Hippocampal formation (tissue), 2 donors: ENCODE data around the gene C20orf144.
"Not testable (repeated sequence)": the region's sequence is repeated elsewhere in the genome, so short reads cannot be mapped to it uniquely, and the experiment has no call there.

Experiments used
- DNase-seq, 2 donors: peaks; one replicate each; lab custom pipeline; 2025; lab: John Stamatoyannopoulos, UW

The C20orf144 gene

DNA sequence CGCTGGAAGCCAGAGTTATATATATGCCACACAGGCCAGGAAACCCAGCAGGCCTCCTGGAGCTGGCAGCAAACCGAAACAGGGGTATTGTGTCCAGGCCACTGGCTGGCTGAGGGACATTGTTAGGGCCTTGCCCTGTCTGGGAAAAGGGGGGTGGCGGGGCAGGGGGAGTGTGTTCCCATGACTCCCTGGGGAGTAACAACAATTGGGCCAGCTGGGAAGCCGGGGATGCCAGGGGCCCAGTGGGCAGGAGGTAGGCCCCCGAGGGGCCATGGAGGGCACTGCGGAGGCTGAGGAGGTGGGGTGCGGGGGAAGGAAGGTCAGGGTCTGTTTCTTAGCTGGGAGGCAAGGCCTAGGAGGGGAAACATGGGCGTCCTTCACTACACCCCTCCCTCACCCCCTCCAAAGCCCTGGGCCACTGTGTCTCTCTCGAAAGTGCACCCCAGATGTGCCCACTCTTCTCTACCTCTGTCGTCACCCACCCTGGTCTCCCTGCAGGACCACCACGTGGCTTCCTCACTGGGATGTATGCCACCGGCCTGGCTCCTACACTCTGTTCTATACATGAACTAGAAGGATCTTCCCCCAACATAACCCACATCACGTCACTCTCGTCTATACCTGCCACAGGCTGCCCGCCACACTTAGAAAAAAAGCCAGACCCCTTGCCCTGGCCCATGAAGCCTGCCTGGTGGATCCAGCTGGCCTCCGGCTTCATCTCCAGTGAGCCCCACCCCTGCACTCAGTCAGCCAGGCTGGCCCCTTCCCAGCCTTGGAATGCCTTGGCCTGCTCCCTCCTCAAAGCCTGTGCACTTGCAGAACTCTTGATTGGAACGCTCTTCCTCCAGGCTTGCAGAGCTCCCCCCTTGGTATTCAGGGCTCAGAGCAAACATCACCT, 31.9 kb downstream of the C20orf144 start:
- peak; percentile 78 to 81 for DNase-seq

DNA sequence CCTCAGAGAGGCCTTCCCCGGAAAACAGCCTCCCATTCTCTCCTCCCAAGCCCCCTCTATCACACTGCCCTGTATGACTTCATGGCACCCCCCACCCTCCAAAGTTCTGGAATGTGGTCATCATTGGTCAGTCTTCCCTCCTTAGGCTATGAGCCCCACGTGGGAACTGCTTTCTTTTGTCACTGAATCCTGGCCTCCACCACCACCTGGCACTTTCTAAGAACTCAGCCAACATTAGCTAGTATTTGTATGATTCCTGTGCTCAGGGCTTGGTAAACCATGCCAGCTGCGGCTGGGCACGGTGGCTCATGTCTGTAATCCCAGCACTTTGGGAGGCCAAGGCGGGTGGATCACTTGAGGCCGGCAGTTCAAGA, 32.5 kb downstream of the C20orf144 start:
- DNase-seq: peak in 1 of 2 donors; percentile 19

DNA sequence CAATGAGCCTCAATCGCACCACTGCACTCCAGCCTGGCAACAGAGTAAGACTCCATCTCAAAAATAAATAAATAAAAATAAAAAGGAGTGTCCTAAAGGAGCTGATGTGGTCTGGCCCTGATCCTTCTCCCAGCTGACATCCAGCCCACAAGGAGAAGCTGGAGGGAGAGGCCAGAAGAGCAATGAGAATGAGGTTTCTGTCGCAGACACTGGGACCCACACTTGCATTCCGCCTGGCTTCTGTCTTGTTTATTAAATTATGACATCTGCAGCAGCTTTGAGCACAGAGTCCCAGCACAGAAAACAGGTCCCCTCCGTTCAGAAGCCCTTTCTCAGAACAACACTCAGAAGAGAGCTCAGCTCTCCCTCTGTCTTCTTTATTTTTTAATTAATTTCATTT, 34.3 kb downstream of the C20orf144 start:
- DNase-seq: no peak

DNA sequence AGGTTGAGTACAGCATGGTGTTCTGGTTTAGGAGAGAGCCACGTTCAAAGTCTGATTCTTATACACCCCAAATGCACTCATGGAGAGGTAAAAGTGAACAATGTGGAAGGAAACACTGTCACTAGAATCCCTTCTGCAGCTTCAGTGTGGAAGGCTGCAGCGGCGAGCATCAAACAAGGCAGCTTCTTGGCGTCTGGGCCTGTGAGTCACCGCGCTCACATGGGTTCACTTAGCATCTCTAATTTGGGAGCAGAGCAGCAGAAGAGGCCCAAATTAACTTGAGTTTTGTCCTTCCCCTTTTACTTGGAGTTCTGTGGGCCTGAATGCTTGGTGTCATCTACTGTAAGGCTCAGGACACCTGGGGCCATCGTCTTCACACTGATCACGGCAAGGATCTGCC, 35.0 kb downstream of the C20orf144 start:
- peak; percentile 22 to 46 for DNase-seq

DNA sequence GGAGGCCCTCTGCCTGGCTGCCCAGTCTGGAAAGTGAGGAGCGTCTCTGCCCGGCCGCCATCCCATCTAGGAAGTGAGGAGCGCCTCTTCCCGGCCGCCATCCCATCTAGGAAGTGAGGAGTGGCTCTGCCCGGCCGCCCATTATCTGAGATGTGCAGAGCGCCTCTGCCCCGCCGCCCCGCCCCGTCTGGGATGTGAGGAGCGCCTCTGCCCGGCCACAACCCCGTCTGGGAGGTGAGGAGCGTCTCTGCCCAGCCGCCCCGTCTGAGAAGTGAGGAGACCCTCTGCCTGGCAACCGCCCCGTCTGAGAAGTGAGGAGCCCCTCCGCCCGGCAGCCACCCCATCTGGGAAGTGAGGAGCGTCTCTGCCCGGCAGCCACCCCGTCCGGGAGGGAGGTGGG, 36.8 kb downstream of the C20orf144 start:
- not testable (repeated sequence) for DNase-seq

DNA sequence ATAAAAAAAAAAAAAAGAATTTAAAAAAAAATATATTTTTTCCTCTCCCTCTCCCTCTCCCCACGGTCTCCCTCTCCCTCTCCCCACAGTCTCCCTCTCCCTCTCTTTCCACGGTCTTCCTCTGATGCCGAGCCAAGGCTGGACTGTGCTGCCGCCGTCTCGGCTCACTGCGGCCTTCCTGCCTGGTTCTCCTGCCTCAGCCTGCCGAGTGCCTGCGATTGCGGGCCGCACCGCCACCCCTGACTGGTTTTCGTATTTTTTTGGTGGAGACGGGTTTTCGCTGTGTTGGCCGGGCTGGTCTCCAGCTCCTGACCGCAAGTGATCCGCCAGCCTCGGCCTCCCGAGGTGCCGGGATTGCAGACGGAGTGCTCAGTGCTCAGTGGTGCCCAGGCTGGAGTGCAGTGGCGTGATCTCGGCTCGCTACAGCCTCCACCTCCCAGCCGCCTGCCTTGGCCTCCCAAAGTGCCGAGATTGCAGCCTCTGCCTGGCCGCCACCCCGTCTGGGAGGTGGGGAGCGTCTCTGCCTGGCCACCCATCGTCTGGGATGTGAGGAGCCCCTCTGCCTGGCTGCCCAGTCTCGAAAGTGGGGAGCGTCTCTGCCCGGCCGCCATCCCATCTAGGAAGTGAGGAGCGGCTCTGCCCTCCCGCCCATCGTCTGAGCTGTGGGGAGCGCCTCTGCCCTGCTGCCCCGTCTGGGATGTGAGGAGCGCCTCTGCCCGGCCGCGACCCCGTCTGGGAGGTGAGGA, 38.7 kb downstream of the C20orf144 start:
- not testable (repeated sequence) for DNase-seq

DNA sequence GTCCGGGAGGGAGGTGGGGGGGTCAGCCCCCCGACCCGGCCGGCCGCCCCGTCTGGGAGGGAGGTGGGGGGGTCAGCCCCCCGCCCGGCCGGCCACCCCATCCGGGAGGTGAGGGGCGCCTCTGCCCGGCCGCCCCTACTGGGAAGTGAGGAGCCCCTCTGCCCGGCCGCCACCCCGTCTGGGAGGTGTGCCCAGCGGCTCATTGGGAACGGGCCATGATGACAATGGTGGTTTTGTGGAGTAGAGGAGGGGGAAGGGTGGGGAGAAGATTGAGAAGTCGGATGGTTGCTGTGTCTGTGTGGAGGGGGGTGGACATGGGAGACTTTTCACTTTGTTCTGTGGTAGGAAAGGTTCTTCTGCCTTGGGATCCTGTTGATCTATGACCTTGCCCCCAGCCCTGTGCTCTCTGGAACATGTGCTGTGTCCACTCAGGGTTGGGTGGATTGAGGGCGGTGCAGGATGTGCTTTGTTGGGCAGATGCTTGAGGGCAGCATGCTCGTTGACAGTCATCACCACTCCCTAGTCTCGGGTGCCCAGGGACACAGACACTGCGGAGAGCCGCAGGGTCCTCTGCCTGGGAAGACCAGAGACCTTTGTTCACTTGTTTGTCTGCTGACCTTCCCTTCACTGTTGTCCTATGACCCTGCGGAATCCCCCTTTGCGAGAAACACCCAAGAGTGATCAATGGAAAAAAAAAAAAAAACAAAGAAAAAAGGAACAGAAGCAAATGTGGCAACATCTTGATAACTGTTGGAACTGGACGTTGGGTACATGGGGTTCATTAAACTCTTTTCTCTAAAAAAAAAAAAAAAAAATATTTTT, 39.7 kb downstream of the C20orf144 start:
- no peak for DNase-seq

DNA sequence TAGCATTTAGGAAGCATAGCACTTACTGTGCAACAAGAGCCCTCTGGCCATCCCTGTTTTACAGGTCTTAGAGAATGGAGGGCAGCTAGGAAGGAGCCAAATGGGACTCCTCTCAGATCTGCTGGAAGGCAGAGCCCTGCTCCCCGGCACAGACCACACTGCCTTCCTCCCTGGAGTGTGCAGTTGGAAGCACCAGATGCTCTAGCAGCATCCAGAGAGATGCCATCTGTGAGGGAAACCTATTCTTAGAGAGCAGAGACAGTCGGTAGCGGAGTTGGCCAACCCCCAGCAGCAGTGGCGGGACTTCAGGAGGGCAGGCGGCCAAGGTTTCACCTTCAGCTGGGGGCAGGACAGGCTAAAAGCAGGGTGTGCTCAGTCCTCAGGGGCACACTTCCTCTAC, 40.7 kb downstream of the C20orf144 start:
- DNase-seq: peak; percentile 13 to 33

DNA sequence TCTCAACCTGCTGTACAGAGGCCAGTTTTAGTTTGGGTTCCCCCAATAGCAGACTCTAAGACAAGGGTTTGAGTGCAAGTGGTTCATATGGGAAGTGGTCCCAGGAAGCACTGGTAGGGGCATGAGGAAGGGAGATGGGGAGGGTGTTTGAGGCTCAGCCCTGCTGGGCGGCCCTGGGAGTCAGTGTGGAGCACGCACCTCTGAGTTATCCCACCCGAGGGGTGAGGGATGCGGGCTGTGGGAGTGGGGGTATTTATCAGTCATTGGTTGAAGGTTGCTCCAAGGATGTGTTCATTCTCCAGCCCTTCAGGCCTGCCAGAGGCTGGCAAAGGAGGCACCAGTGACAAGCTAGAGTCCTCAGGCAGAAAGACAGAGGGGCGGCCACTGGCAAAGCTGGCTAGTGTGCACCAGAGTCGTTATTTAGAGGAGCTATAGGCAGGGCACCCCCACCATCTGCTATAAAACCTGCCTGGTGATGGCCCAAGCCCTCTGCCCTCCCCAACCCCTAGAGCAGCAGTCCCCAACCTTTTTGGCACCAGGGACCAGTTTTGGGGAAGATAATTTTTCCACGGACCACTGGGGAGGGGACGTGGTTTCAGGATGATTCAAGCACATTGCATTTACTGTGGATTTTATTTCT, 41.5 kb downstream of the C20orf144 start:
- DNase-seq: no peak

DNA sequence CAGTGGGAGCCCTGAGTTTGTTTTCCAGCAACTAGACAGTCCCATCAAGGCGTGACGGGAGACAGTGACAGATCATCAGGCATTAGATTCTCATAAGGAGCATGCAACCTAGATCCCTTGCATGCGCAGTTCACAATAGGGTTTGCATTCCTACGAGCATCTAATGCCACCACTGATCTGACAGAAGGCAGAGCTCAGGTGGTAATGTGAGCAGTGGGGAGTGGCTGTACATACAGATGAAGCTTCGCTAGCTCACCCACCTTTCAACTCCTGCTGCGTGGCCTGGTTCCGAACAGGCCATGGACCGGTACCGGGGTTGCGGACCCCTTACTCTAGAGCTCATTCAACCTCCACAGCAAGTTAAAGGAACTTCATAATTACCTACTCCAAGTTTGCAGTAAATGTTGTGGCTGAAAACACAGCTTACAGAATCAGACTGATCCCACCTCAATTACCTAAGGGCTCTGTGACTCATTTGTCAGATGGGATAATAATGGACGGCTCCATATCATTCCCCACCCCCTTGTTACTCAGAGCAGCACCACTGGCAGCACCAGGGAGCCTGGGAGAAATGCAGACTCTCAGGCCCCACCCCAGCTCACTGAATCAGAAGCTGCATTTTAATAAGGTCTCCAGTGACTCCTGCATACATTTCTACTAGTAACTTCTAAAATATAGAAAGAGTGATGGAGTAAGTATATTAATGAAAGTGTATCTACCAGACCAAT, 42.2 kb downstream of the C20orf144 start:
- DNase-seq: no peak

DNA sequence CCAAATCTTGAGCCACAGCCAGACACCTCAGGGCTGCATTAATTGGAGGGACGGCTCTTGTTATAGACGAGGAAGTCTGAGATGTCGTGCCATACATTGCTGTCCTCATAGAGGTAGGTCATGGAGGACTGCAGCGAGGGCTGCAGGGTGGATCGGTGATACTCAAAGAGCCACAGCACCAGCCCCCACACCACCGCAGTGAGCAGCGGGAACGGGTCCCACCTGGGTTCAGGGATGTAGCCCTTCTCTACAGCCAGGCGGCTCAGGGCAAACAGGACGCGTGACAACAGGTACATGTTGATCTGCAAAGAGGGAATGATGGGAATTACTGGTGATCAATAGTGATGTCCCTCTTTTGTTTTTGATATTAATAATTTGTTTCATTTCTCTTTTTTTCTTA, 45.5 kb downstream of the C20orf144 start:
- no peak for DNase-seq

DNA sequence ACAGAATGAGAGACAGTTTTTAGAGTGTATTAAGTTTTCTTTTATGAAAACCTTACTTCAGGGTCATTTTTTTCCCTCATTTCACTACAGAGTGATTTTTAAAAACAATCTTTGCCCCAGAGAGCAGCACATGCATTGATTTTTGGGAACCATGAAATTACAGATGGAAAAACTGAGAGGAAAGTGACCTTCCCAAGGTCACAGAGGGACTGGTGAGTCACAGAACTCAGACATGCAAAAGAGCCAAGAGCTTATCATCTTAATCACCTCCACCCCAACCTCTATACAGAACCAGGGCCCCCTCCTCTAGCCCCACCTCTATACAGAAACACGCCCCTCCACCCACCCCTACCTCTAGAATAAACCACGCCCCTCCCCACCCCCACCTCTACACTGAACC, 47.3 kb downstream of the C20orf144 start:
- DNase-seq: no peak

DNA sequence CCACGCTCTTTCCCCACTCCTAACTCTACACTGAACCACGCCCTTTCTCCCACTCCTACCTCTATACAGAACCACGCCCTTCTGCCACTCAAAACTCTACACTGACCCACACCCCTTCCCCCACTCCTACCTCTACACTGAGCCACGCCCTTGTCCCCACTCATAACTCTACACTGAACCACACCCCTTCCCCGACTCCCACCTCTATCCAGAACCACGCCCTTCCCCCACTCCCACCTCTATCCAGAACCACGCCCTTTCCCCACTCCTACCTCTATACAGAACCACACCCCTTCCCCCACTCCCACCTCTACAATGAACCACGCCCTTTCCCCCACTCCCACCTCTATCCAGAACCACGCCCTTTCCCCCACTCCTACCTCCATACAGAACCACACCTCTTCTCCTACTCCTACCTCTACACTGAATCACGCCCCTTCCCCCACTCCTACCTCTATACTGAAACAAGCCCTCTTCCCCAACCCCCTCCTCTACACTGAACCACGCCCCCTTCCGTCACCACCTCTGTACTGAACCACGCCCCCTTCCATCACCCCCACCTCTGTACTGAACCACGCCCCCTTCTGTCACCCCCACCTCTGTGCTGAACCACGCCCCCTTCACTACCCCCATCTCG, 47.9 kb downstream of the C20orf144 start:
- no peak for DNase-seq

DNA sequence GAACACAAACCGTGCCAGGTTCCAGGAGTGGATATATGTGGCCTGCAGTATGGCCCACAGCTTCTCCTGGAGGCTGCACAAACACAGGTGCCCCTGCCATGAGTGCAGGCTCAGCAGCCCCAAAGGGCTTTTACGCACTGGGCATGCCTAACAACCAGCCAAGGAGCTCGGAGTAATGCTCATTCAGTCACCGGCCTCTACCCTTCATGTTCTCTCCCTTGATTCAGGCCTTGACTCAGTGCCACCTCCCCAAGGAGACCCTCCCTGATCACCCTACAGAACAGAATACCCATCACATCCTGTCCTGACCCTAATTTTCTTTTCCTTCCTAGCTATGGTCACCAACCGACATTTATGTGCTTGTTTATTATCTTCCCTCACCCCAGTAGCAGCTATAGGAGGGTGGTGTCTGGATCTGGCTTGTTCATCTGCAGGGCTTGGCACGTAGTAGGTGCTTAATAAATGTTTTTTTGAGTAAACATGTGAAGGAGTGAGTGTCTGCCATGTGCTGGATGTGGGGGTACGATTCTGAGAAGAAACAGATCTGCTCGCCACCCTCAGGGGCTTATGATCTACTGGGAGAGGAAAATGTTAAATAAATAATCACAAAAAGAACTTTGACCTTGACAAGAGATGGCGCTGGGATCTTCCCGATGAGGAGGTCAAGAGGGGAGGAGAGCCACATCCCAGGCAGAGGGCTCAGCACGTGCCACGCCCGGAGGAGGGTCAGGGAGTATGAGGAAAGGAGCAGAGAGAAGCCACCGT, 48.7 kb downstream of the C20orf144 start:
- no peak for DNase-seq

DNA sequence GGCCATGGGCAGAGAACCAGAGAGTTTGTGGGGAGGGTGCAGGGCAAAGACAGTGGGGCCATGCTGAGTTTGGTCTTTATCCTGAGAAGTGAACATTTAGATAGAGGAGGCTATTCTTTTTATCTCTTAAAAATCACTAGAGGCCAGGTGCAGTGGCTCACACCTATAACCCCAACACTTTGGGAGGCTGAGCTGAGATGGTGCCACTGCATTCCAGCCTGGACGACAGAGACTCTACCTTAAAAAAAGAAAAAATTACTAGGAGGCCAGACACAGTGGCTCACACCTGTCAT, 49.3 kb downstream of the C20orf144 start:
- no peak for DNase-seq
